Measurements from ENCODE around the gene COL6A2. TPM values are rescaled to one million over a fixed set of nuclear protein-coding genes. Genes with fewer than 3 reads are reported as not detected.

Gene COL6A2
- total RNA-seq, 1 donor from 2014 or later = 535 TPM

- TF ChIP-seq POLR2A (IDR thresholded peaks at IDR 0.05) (no peak), POLR2AphosphoS5 (IDR thresholded peaks at IDR 0.05; ENCODE audit: insufficient read depth in 1 of 2, low read depth in 1 of 2) (no peak), CTCF (IDR thresholded peaks at IDR 0.05) (no peak)
- Histone ChIP-seq H3K36me3 (no peaks in the 10 kb centered on the region), H3K27me3 (no peaks in the 10 kb centered on the region), H3K4me3 (no peak overlapping the region), H3K27ac (peak overlapping the region; percentile 70), H3K4me1 (peaks cover 12% of the 10 kb centered on the region), H3K9me3 (no peaks in the 10 kb centered on the region)
- intact Hi-C loops (cut with DNase I) = no loop called here
- peak in 1 of 2 donors; percentile 77 for DNase-seq (ENCODE audit: extremely low spot score in 2 of 2)
These were observed 56.4 kb downstream of the COL6A2 start for GRCh38 chr21:46154155-46154954.

- peak; percentile 77 to 78 for DNase-seq (ENCODE audit: extremely low spot score in 2 of 2)
- Histone ChIP-seq H3K4me3 (no peak overlapping the region), H3K4me1 (peaks cover 12% of the 10 kb centered on the region), H3K9me3 (no peaks in the 10 kb centered on the region), H3K27me3 (no peaks in the 10 kb centered on the region), H3K36me3 (no peaks in the 10 kb centered on the region), H3K27ac (no peak overlapping the region)
- no peak for TF ChIP-seq POLR2AphosphoS5 (IDR thresholded peaks at IDR 0.05; ENCODE audit: insufficient read depth in 1 of 2, low read depth in 1 of 2)
- no peak for TF ChIP-seq POLR2A (IDR thresholded peaks at IDR 0.05)
- intact Hi-C loops (cut with DNase I) = no loop called here
These were observed 57.1 kb downstream of the COL6A2 start for GRCh38 chr21:46154955-46155513.

- no peak within 1 kb of the TSS for H3K27ac ChIP-seq
- TF ChIP-seq POLR2AphosphoS5 (IDR thresholded peaks at IDR 0.05; ENCODE audit: insufficient read depth in 1 of 2, low read depth in 1 of 2) (no peak), CTCF (IDR thresholded peaks at IDR 0.05) (no peak), POLR2A (IDR thresholded peaks at IDR 0.05) (no peak)
- H3K4me3 ChIP-seq = no peak within 1 kb of the TSS
- intact Hi-C loops (cut with DNase I) = no loop called here
- peak; percentile 75 to 87 for DNase-seq (ENCODE audit: extremely low spot score in 2 of 2)
- H3K36me3 ChIP-seq = no peaks in the 10 kb centered on the region
- no peaks in the 10 kb centered on the region for H3K27me3 ChIP-seq
- H3K9me3 ChIP-seq = no peaks in the 10 kb centered on the region
- peaks cover 12% of the 10 kb centered on the region for H3K4me1 ChIP-seq
These were observed 57.8 kb downstream of the COL6A2 start, which contains the start of gene FTCD for GRCh38 chr21:46155514-46156377. FTCD (minus strand) TSS chr21:46155579; CDS start chr21:46155523, 56 bp downstream.

DNA sequence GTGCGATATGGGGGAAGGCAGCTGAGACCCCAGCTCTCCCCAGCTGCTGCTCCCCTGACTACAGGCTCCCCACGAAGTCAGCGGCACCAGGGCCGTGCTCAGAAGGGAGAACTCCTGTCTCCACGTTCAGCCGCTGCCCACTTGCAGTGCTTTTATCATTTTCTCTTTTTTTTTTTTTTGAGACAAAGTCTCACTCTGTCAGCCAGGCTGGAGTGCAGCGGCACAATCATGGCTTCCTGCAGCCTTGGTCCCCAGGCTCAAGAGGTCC lies 58.4 kb downstream of the COL6A2 start:
- TF ChIP-seq POLR2AphosphoS5 (IDR thresholded peaks at IDR 0.05; ENCODE audit: insufficient read depth in 1 of 2, low read depth in 1 of 2) = no peak
- TF ChIP-seq CTCF (IDR thresholded peaks at IDR 0.05) = no peak
- TF ChIP-seq POLR2A (IDR thresholded peaks at IDR 0.05) = no peak
- intact Hi-C loops (cut with DNase I) = no loop called here
- DNase-seq (ENCODE audit: extremely low spot score in 2 of 2) = peak in 1 of 2 donors; percentile 40
- Histone ChIP-seq H3K4me1 (peaks cover 12% of the 10 kb centered on the region), H3K27ac (no peak overlapping the region), H3K4me3 (no peak overlapping the region), H3K27me3 (no peaks in the 10 kb centered on the region), H3K9me3 (no peaks in the 10 kb centered on the region), H3K36me3 (peaks cover 0 to 4% of the 10 kb centered on the region in 2 donors)

DNA sequence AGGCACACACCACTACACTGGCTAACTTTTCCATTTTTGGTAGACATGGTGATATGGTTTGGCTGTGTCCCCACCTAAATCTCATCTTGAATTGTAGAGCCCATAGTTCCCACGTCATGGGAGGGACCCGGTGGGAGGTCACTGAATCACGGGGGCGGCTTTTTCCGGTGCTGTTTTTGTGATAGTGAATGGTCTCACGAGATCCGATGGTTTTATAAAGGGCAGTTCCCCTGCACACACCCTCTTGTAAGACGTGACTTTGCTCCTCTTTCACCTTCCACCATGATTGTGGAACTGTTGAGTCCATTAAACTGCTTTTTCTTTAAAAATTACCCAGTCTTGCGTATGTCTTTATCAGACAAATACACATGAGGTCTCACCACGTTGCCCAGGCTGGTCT lies 58.8 kb downstream of the COL6A2 start:
- TF ChIP-seq CTCF (IDR thresholded peaks at IDR 0.05) (no peak), POLR2A (IDR thresholded peaks at IDR 0.05) (no peak), POLR2AphosphoS5 (IDR thresholded peaks at IDR 0.05; ENCODE audit: insufficient read depth in 1 of 2, low read depth in 1 of 2) (no peak)
- no peaks in the 10 kb centered on the region for H3K27me3 ChIP-seq
- intact Hi-C loops (cut with DNase I) = no loop called here
- H3K9me3 ChIP-seq = no peaks in the 10 kb centered on the region
- H3K36me3 ChIP-seq = peaks cover 0 to 4% of the 10 kb centered on the region in 2 donors
- no peak overlapping the region for H3K27ac ChIP-seq
- no peak overlapping the region for H3K4me3 ChIP-seq
- H3K4me1 ChIP-seq = peaks cover 12% of the 10 kb centered on the region
- DNase-seq (ENCODE audit: extremely low spot score in 2 of 2) = no peak
